H1 (cell line): ENCODE data around the gene CGREF1. TPM values are rescaled to one million over a fixed set of nuclear protein-coding genes. Genes with fewer than 3 reads are reported as not detected.

Source experiments
- CTCF ChIA-PET: fragments of 300-600 bp; sonication (Branson Sonifier 250); formaldehyde crosslinking; loops from one replicate; lab custom pipeline; 2021; ENCODE audit not compliant: partially characterized antibody; lab: Charles Lee
- POLR2A ChIA-PET: fragments of 300-600 bp; sonication (Branson Sonifier 250); formaldehyde crosslinking; loops from one replicate; lab custom pipeline; 2021; ENCODE audit warnings: inconsistent platforms; ENCODE audit not compliant: partially characterized antibody; lab: Charles Lee
- DNase-seq, 2 experiments: peaks; one replicate each; pipeline versions ENCODE4 v3.0.0 to v3.0.0-alpha.2; 2010 to 2022; ENCODE audit warnings: low spot score in 2 of 2, low read depth in 1 of 2, mixed read lengths in 1 of 2
- FAIRE-seq: peaks from 2 replicates; lab custom pipeline; 2011; peaks lifted over from hg19 to GRCh38; lab: Jason Lieb, UNC
- H2AFZ ChIP-seq: 2 replicates; pipeline ENCODE4 v1.8.1; 2012; ENCODE audit warnings: low read length, inconsistent platforms
- H2AK5ac ChIP-seq: 2 replicates; pipeline ENCODE4 v1.6.1; 2013; ENCODE audit warnings: low read depth, low read length
- H2BK120ac ChIP-seq: replicated peaks from 2 replicates; pipeline ENCODE3; 2013; ENCODE audit warnings: low read depth, low read length, inconsistent platforms
- H2BK12ac ChIP-seq: 2 replicates; pipeline ENCODE4 v1.6.1; 2013; ENCODE audit warnings: low read depth, low read length
- H2BK15ac ChIP-seq: 2 replicates; pipeline ENCODE4 v1.6.1; 2013; ENCODE audit warnings: low read length
- H2BK20ac ChIP-seq: 2 replicates; pipeline ENCODE4 v1.6.1; 2013; ENCODE audit warnings: low read length
- H2BK5ac ChIP-seq: 2 replicates; pipeline ENCODE4 v1.6.1; 2013; ENCODE audit warnings: low read depth, low read length
- H3K14ac ChIP-seq: 2 replicates; pipeline ENCODE4 v1.6.1; 2013; ENCODE audit warnings: inconsistent platforms; ENCODE audit not compliant: insufficient read length
- H3K18ac ChIP-seq: 2 replicates; pipeline ENCODE4 v1.6.1; 2013; ENCODE audit warnings: low read length; ENCODE audit errors: extremely low read depth
- H3K23ac ChIP-seq: 2 replicates; pipeline ENCODE4 v1.6.1; 2013; ENCODE audit warnings: inconsistent platforms; ENCODE audit not compliant: insufficient read length
- H3K23me2 ChIP-seq: 2 replicates; pipeline ENCODE4 v1.6.1; 2013; ENCODE audit warnings: low read depth, low read length
- H3K27ac ChIP-seq: 2 replicates; pipeline ENCODE4 v1.6.1; 2011; ENCODE audit warnings: low read depth, low read length, inconsistent platforms
- H3K27me3 ChIP-seq, 4 experiments: replicated peaks in 1 of 4; 1 replicate in 1 of 4; 2 replicates in 3 of 4; pipeline versions ENCODE4 v1.6.1 to v1.8.1; 2011 to 2013; ENCODE audit warnings: low read length in 3 of 4, mild to moderate bottlenecking in 3 of 4, inconsistent platforms in 2 of 4, mixed read lengths in 2 of 4, moderate library complexity in 1 of 4; ENCODE audit not compliant: control insufficient read depth in 3 of 4, insufficient read depth in 3 of 4; ENCODE audit errors: extremely low read depth in 1 of 4
- H3K36me3 ChIP-seq, 4 experiments: 2 replicates each; pipeline versions ENCODE4 v1.6.1 to v1.8.1; 2011 to 2013; ENCODE audit warnings: mild to moderate bottlenecking in 4 of 4, low read length in 3 of 4, moderate library complexity in 2 of 4, control low read depth in 1 of 4, inconsistent platforms in 1 of 4; ENCODE audit not compliant: insufficient read depth in 4 of 4, control insufficient read depth in 2 of 4
- H3K4ac ChIP-seq: replicated peaks from 2 replicates; pipeline ENCODE3; 2013; ENCODE audit warnings: low read length, low read depth, mixed read lengths, inconsistent platforms; ENCODE audit not compliant: insufficient read length
- H3K4me1 ChIP-seq, 4 experiments: replicated peaks in 1 of 4; 1 replicate in 1 of 4; 2 replicates in 3 of 4; pipeline versions ENCODE4 v1.6.1 to v1.8.1; 2011 to 2013; ENCODE audit warnings: low read length in 3 of 4, inconsistent platforms in 2 of 4, mixed read lengths in 1 of 4; ENCODE audit not compliant: insufficient read depth in 4 of 4, control insufficient read depth in 3 of 4
- H3K4me2 ChIP-seq, 2 experiments: 2 replicates each; pipeline versions ENCODE4 v1.6.1 to v1.8.1; 2011 to 2013; ENCODE audit warnings: low read depth in 2 of 2, low read length in 2 of 2, control low read depth in 1 of 2, inconsistent platforms in 1 of 2, mild to moderate bottlenecking in 1 of 2; ENCODE audit not compliant: insufficient read depth in 1 of 2
- H3K4me3 ChIP-seq, 4 experiments: fragments of 200-600, 300-600 bp in 1 of 4; sonication (generic), shearing (Covaris generic), sonication (Bioruptor Twin) in 1 of 4; 2 replicates each; pipeline versions ENCODE4 v1.5.1 to v1.8.1; 2011 to 2016; ENCODE audit warnings: low read length in 4 of 4, low read depth in 3 of 4, control low read depth in 2 of 4, inconsistent platforms in 2 of 4, mild to moderate bottlenecking in 2 of 4, mixed read lengths in 1 of 4, moderate library complexity in 1 of 4; ENCODE audit not compliant: insufficient read depth in 2 of 4; ENCODE audit errors: extremely low read depth in 1 of 4
- H3K56ac ChIP-seq: replicated peaks from 2 replicates; pipeline ENCODE3; 2013; ENCODE audit warnings: low read depth, mild to moderate bottlenecking, mixed read lengths, low read length, inconsistent platforms; ENCODE audit not compliant: insufficient read length
- H3K79me1 ChIP-seq: 2 replicates; pipeline ENCODE4 v1.6.1; 2013; ENCODE audit warnings: low read depth, low read length, control low read depth
- H3K79me2 ChIP-seq, 2 experiments: 2 replicates each; pipeline versions ENCODE4 v1.6.1 to v1.8.1; 2012 to 2013; ENCODE audit warnings: low read length in 2 of 2, mild to moderate bottlenecking in 2 of 2, inconsistent platforms in 1 of 2; ENCODE audit not compliant: insufficient read depth in 2 of 2, control insufficient read depth in 1 of 2
- H3K9ac ChIP-seq, 4 experiments: replicated peaks in 1 of 4; 1 replicate in 1 of 4; 2 replicates in 3 of 4; pipeline versions ENCODE4 v1.6.1 to v1.8.1; 2011 to 2013; ENCODE audit warnings: low read depth in 3 of 4, low read length in 3 of 4, control low read depth in 2 of 4, mild to moderate bottlenecking in 2 of 4, moderate library complexity in 2 of 4, inconsistent platforms in 1 of 4; ENCODE audit errors: extremely low read depth in 1 of 4
- H3K9me3 ChIP-seq, 2 experiments: 2 replicates each; pipeline versions ENCODE4 v1.6.1 to v1.8.1; 2012 to 2013; ENCODE audit warnings: mild to moderate bottlenecking in 2 of 2, moderate library complexity in 2 of 2, control low read depth in 1 of 2, inconsistent platforms in 1 of 2, low read depth in 1 of 2, low read length in 1 of 2, mixed read lengths in 1 of 2; ENCODE audit not compliant: insufficient read depth in 2 of 2
- H4K20me1 ChIP-seq, 2 experiments: replicated peaks in 1 of 2; 2 replicates each; pipeline versions ENCODE3 to v1.8.1; 2011 to 2013; ENCODE audit warnings: inconsistent platforms in 2 of 2, low read length in 2 of 2, mild to moderate bottlenecking in 1 of 2; ENCODE audit not compliant: insufficient read depth in 2 of 2, control insufficient read depth in 1 of 2
- H4K5ac ChIP-seq: 2 replicates; pipeline ENCODE4 v1.6.1; 2013; ENCODE audit warnings: low read length, low read depth, mixed read lengths, inconsistent platforms; ENCODE audit not compliant: insufficient read length
- H4K8ac ChIP-seq: 2 replicates; pipeline ENCODE4 v1.8.0; 2013; ENCODE audit warnings: mild to moderate bottlenecking, moderate library complexity, low read length, inconsistent platforms; ENCODE audit not compliant: insufficient read depth; ENCODE audit errors: extremely low read depth
- H4K91ac ChIP-seq: replicated peaks from 2 replicates; pipeline ENCODE3; 2013; ENCODE audit warnings: low read length, mixed read lengths, inconsistent platforms; ENCODE audit not compliant: insufficient read length
- CHD1 ChIP-seq: IDR thresholded peaks from 2 replicates; pipeline ENCODE4 v1.6.1; 2012; ENCODE audit warnings: low read depth, low read length, improper control_type of control experiment
- NRF1 ChIP-seq: IDR thresholded peaks from 2 replicates; pipeline ENCODE4 v1.6.1; 2011; ENCODE audit warnings: mild to moderate bottlenecking, low read depth, low read length, improper control_type of control experiment
- SAP30 ChIP-seq: fragments of 300-600 bp; sonication (generic); IDR thresholded peaks from 2 replicates; pipeline ENCODE4 v1.7.1; 2012; ENCODE audit warnings: low read length, moderate library complexity, mild to moderate bottlenecking, inconsistent platforms; ENCODE audit not compliant: insufficient read depth, insufficient replicate concordance
- WGBS, 2 experiments: shearing (Covaris generic) in 1 of 2; methylation state at CpG; one replicate each; pipeline versions ENCODE4 v1.1.6 to v1.1.7; 2013 to 2015; ENCODE audit warnings: low lambda C conversion rate in 2 of 2, mixed read lengths in 2 of 2, inconsistent platforms in 1 of 2, low coverage in 1 of 2, missing lambda C conversion rate in 1 of 2; ENCODE audit not compliant: insufficient replicate concordance in 2 of 2, insufficient coverage in 1 of 2, insufficient read length in 1 of 2; ENCODE audit errors: extremely low coverage in 1 of 2, missing lambda C conversion rate in 1 of 2; 5-methylcytosine and 5-hydroxymethylcytosine counted together
- polyA plus RNA-seq, 7 experiments: library from polyadenylated mRNA; depleted of rRNA in 3 of 7; stranded (reverse) in 5 of 7; unstranded in 2 of 7; fragments of >200 nt in 5 of 7; fragments of 200-250 nt in 2 of 7; gene quantifications; 1 replicate in 5 of 7; 2 replicates in 1 of 7; 4 replicates in 1 of 7; pipeline versions ENCODE4 v1.2.1 to v1.2.3, GENCODE V29; 2011 to 2013; ENCODE audit warnings: missing spikeins in 2 of 7, mixed read lengths in 2 of 7
- total RNA-seq: library from RNA; stranded (reverse); fragmentation: NEBNext Ultra II Directional; extraction: Animal tissue kit (Norgen Biotek cat#: 25700); gene quantifications from 2 replicates; pipeline ENCODE4 v1.2.1, GENCODE V29; 2021

Gene CGREF1
- total and polyA plus RNA-seq, 2 of the 8 experiments (the other 6 are each of a cell fraction or from before 2014, with no cell fraction given) = 2.5 to 3.4 TPM

DNA sequence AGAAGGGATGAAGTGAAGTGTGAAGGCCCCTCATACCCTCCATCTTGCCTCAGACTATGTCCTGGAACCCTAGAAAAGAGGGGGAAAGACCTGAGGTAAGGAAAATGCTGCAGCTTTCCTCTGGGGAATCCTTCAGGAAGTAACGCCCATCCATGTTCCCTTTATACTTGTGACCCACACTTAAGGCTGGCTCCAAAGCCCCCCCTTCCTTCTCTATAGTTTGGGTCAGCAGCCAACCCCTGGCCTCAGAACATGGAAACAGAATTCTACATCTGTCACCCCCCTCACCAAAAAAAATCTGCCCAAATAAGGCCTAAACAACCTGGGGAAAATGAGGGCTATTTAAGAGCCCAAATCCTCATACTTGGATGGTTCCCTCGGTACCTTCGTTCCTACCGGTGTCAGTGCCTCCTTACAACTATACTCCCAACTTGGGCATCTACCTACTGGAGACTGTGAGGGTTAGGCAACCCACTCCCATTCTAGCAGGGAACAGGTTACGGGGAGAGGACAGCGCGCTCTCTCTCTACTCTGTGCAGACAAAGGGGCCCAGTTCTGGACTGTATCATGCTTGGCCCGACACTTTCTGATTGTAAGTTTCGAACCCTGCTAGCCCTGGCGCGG is 48.2 kb downstream of the CGREF1 start:
- H3K4me2 ChIP-seq = peak overlapping the region; percentile 94 to 99
- H4K91ac ChIP-seq = no peak overlapping the region
- H4K5ac ChIP-seq = no peak overlapping the region
- H3K79me2 ChIP-seq = peaks cover 0 to 12% of the 10 kb centered on the region in 2 experiments; a peak in 3 of 4 replicates
- no peak overlapping the region for H3K23ac ChIP-seq
- ChIA-PET POLR2A (interaction anchor here (1.0 to 18.5 kb wide), 5 partner anchors 12 to 53 kb away, joined by 3 to 441 read pairs (median 5); partner anchors contain the start of genes ABHD1, AGBL5 and TMEM214), CTCF (interaction anchor here (1.4 to 2.7 kb wide), 4 partner anchors 10 to 16 kb away, joined by 3 to 20 read pairs (median 8); no protein-coding TSS in a partner anchor)
- peak overlapping the region; percentile 28; the same call in 1 of the 2 replicates for H2BK12ac ChIP-seq
- H3K79me1 ChIP-seq = peaks cover 12% of the 10 kb centered on the region; the same call in 1 of the 2 replicates
- peak overlapping the region; percentile 96 for H3K4ac ChIP-seq
- no peak overlapping the region for H2BK120ac ChIP-seq
- H4K20me1 ChIP-seq = peaks cover 3 to 6% of the 10 kb centered on the region in 2 experiments
- H3K27ac ChIP-seq = peak overlapping the region; percentile 71; the same call in 1 of the 2 replicates
- peak overlapping the region; percentile 72 for H3K56ac ChIP-seq
- H3K9ac ChIP-seq = peak overlapping the region; percentile 78 to 87 (median 86)
- no peak for FAIRE-seq
- H3K14ac ChIP-seq = no peak overlapping the region
- peaks cover 10 to 31% (median 16%) of the 10 kb centered on the region in 4 experiments; a peak in 7 of 8 replicates for H3K36me3 ChIP-seq
- H3K9me3 ChIP-seq = no peaks in the 10 kb centered on the region
- H3K23me2 ChIP-seq = peaks cover 14% of the 10 kb centered on the region; the same call in 1 of the 2 replicates
- TF ChIP-seq SAP30 (peak; percentile 67), NRF1 (no peak), CHD1 (no peak)
- TF ChIP-seq, all 59 proteins: peak for 1
- Histone ChIP-seq H3K18ac (peak overlapping the region; percentile 51), H2AK5ac (no peak overlapping the region), H3K4me1 (peaks cover 0 to 7% (median 4%) of the 10 kb centered on the region in 4 experiments; a peak in 5 of 7 replicates), H2BK5ac (peak overlapping the region; percentile 55), H2AFZ (no peak overlapping the region), H3K4me3 (peak overlapping the region; percentile 82 to 99 (median 93)), H3K27me3 (no peaks in the 10 kb centered on the region), H4K8ac (peak overlapping the region; percentile 91; the same call in 1 of the 2 replicates), H2BK20ac (no peak overlapping the region), H2BK15ac (no peak overlapping the region)
- no peak for DNase-seq
- 18% methylated on average over 11 of the region's 11 CpGs; no CpG with 5 or more reads in 1 of the 2 experiments for WGBS, 2 experiments
